GM12878 (cell line): ENCODE measurements around the gene PNMA8B. TPM values are rescaled to one million over a fixed set of nuclear protein-coding genes. Genes with fewer than 3 reads are reported as not detected.

Experiments used
- ATAC-seq: fragments of 200-7000 bp; cut with Tn5 transposase; 3 replicates; pipeline ENCODE4 v1.9.1; 2020; ENCODE audit warnings: mild to moderate bottlenecking, moderate library complexity
- BruUV-seq: library from RNA; stranded (reverse); fragments of 400-500 nt; replicated peaks from 2 replicates; lab custom pipeline; 2021; lab: Mats Ljungman, UMichigan
- CTCF ChIA-PET: fragments of 300-600 bp; sonication (Branson Sonifier 250); formaldehyde crosslinking; extraction: SDS; loops from one replicate; lab custom pipeline; 2021; ENCODE audit warnings: inconsistent platforms; lab: Yijun Ruan, JAX
- POLR2A ChIA-PET: fragments of 350-600 bp; formaldehyde crosslinking; extraction: SDS; loops from one replicate; lab custom pipeline; 2021; ENCODE audit warnings: inconsistent platforms; lab: Charles Lee
- RAD21 ChIA-PET: fragments of 300-600 bp; sonication (Branson Sonifier 250); formaldehyde crosslinking; loops from one replicate; lab custom pipeline; 2023; ENCODE audit warnings: antibody characterized with exemption; ENCODE audit not compliant: unreplicated experiment; lab: Charles Lee
- SMC1A ChIA-PET: fragments of 300-600 bp; sonication (Branson Sonifier 250); formaldehyde crosslinking; loops from one replicate; lab custom pipeline; 2023; ENCODE audit not compliant: unreplicated experiment, uncharacterized antibody; lab: Charles Lee
- DNase-seq: peaks from one replicate; pipeline ENCODE4 v3.0.0-alpha.2; 2011; ENCODE audit warnings: low read depth, low spot score
- FAIRE-seq: peaks from 3 replicates; lab custom pipeline; 2011; peaks lifted over from hg19 to GRCh38; lab: Jason Lieb, UNC
- H2AFZ ChIP-seq: 2 replicates; pipeline ENCODE4 v1.6.0; 2011; ENCODE audit warnings: low read depth, low read length, control low read depth; ENCODE audit not compliant: control insufficient read depth
- H3K27ac ChIP-seq: 2 replicates; pipeline ENCODE4 v1.5.1; 2011; ENCODE audit warnings: control low read depth; ENCODE audit not compliant: control insufficient read depth, insufficient read depth
- H3K27me3 ChIP-seq, 2 experiments: replicated peaks in 1 of 2; 2 replicates each; pipeline versions ENCODE4 v1.6.0 to v1.6.1; 2011; ENCODE audit warnings: low read length in 1 of 2; ENCODE audit not compliant: control insufficient read depth in 2 of 2, insufficient read depth in 2 of 2
- H3K36me3 ChIP-seq, 2 experiments: 2 replicates each; pipeline ENCODE4 v1.5.1; 2011; ENCODE audit warnings: low read length in 1 of 2; ENCODE audit not compliant: control insufficient read depth in 2 of 2, insufficient read depth in 2 of 2
- H3K4me1 ChIP-seq: 2 replicates; pipeline ENCODE4 v1.6.1; 2011; ENCODE audit warnings: mild to moderate bottlenecking, low read length, moderate library complexity, mixed read lengths; ENCODE audit not compliant: control insufficient read depth, insufficient read depth
- H3K4me2 ChIP-seq: 2 replicates; pipeline ENCODE4 v1.6.0; 2011; ENCODE audit warnings: control low read depth; ENCODE audit not compliant: control insufficient read depth, insufficient read depth
- H3K4me3 ChIP-seq: fragments of 200-600 bp; sonication (generic); 2 replicates; pipeline ENCODE4 v1.5.1; 2016
- H3K79me2 ChIP-seq: 2 replicates; pipeline ENCODE4 v1.6.0; 2011; ENCODE audit warnings: low read length; ENCODE audit not compliant: control insufficient read depth, insufficient read depth
- H3K9ac ChIP-seq: 2 replicates; pipeline ENCODE4 v1.8.0; 2011; ENCODE audit warnings: low read length, control low read depth, mixed read lengths; ENCODE audit not compliant: control insufficient read depth, insufficient read depth
- H3K9me3 ChIP-seq: replicated peaks from 3 replicates; pipeline ENCODE4 v1.5.1; 2011; ENCODE audit warnings: mild to moderate bottlenecking, low read length; ENCODE audit not compliant: control insufficient read depth, insufficient read depth
- H4K20me1 ChIP-seq: 2 replicates; pipeline ENCODE4 v1.6.0; 2011; ENCODE audit not compliant: control insufficient read depth, insufficient read depth
- BMI1 ChIP-seq: fragments of 450-650 bp; IDR thresholded peaks from 2 replicates; pipeline ENCODE4 v1.6.1; 2016; ENCODE audit warnings: mild to moderate bottlenecking, moderate library complexity, borderline replicate concordance
- CTCF ChIP-seq, 3 experiments: IDR thresholded peaks in 2 of 3; conservative IDR thresholded peaks in 1 of 3; 2 replicates each; pipeline ENCODE4 v1.5.1; 2011; ENCODE audit warnings: low read depth in 3 of 3, low read length in 3 of 3, mild to moderate bottlenecking in 3 of 3, control low read depth in 2 of 3, moderate library complexity in 2 of 3, inconsistent platforms in 1 of 3, mixed read lengths in 1 of 3; ENCODE audit not compliant: control insufficient read depth in 2 of 3, insufficient read depth in 1 of 3; ENCODE audit errors: extremely low read depth in 1 of 3
- EP300 ChIP-seq, 2 experiments: fragments of 150-350 bp in 1 of 2; IDR thresholded peaks; 2 replicates each; pipeline ENCODE4 v1.6.1; 2011 to 2012; ENCODE audit warnings: low read depth in 2 of 2, low read length in 2 of 2, borderline replicate concordance in 1 of 2, improper control_type of control experiment in 1 of 2, inconsistent platforms in 1 of 2; ENCODE audit not compliant: control insufficient read depth in 1 of 2
- ETV6 ChIP-seq, 2 experiments: fragments of 450-650 bp in 1 of 2; IDR thresholded peaks in 1 of 2; conservative IDR thresholded peaks in 1 of 2; 2 replicates each; pipeline ENCODE4 v1.6.1; 2014; ENCODE audit warnings: antibody characterized with exemption in 1 of 2, borderline replicate concordance in 1 of 2, low read depth in 1 of 2, mild to moderate bottlenecking in 1 of 2, moderate library complexity in 1 of 2
- EZH2 ChIP-seq: IDR thresholded peaks from 2 replicates; pipeline ENCODE4 v1.6.1; 2012; ENCODE audit warnings: low read depth, mild to moderate bottlenecking, control low read depth, inconsistent platforms, low read length, borderline replicate concordance; ENCODE audit not compliant: control insufficient read depth
- GATAD2B ChIP-seq: fragments of 450-650 bp; conservative IDR thresholded peaks from 2 replicates; pipeline ENCODE4 v1.6.1; 2017; ENCODE audit warnings: low read depth, mild to moderate bottlenecking, moderate library complexity
- HCFC1 ChIP-seq: fragments of 150-350 bp; IDR thresholded peaks from 2 replicates; pipeline ENCODE4 v1.6.1; 2014; ENCODE audit warnings: low read length
- HDGF ChIP-seq: fragments of 450-650 bp; IDR thresholded peaks from 2 replicates; pipeline ENCODE4 v1.6.1; 2016; ENCODE audit warnings: antibody characterized with exemption
- KLF5 ChIP-seq: fragments of 450-650 bp; IDR thresholded peaks from 2 replicates; pipeline ENCODE4 v1.6.1; 2014; ENCODE audit warnings: mild to moderate bottlenecking; ENCODE audit not compliant: partially characterized antibody
- LARP7 ChIP-seq: fragments of 450-650 bp; IDR thresholded peaks from 2 replicates; pipeline ENCODE4 v1.6.1; 2017; ENCODE audit warnings: mild to moderate bottlenecking
- PML ChIP-seq: IDR thresholded peaks from 2 replicates; pipeline ENCODE4 v1.6.1; 2012; ENCODE audit warnings: low read length, inconsistent platforms
- POU2F2 ChIP-seq: IDR thresholded peaks from 3 replicates; pipeline ENCODE4 v1.6.1; 2011; ENCODE audit warnings: low read depth, mild to moderate bottlenecking, low read length, borderline replicate concordance
- RAD21 ChIP-seq: IDR thresholded peaks from 2 replicates; pipeline ENCODE4 v1.6.1; 2011; ENCODE audit warnings: mild to moderate bottlenecking, low read depth, low read length, moderate library complexity; ENCODE audit not compliant: insufficient read depth
- RB1 ChIP-seq: fragments of 450-650 bp; formaldehyde crosslinking; IDR thresholded peaks from 2 replicates; pipeline ENCODE4 v1.6.1; 2017; ENCODE audit warnings: mild to moderate bottlenecking, borderline replicate concordance
- RCOR1 ChIP-seq: conservative IDR thresholded peaks from 2 replicates; pipeline ENCODE4 v1.6.1; 2012; ENCODE audit warnings: low read depth, low read length, improper control_type of control experiment
- RUNX3 ChIP-seq: IDR thresholded peaks from 2 replicates; pipeline ENCODE4 v1.6.1; 2012; ENCODE audit warnings: low read length, inconsistent platforms
- SIN3A ChIP-seq: IDR thresholded peaks from 2 replicates; pipeline ENCODE4 v1.6.1; 2012; ENCODE audit warnings: low read depth, low read length, improper control_type of control experiment
- SMC3 ChIP-seq: IDR thresholded peaks from 2 replicates; pipeline ENCODE4 v1.6.1; 2011; ENCODE audit warnings: low read length, improper control_type of control experiment, borderline replicate concordance
- SUZ12 ChIP-seq: fragments of 200-600 bp; sonication (generic); IDR thresholded peaks from one replicate; pipeline ENCODE4 v1.6.1; 2018; ENCODE audit warnings: antibody characterized with exemption, mild to moderate bottlenecking; ENCODE audit not compliant: unreplicated experiment
- TBL1XR1 ChIP-seq: IDR thresholded peaks from 2 replicates; pipeline ENCODE4 v1.6.1; 2012; ENCODE audit warnings: low read depth, low read length, improper control_type of control experiment
- YY1 ChIP-seq: IDR thresholded peaks from 2 replicates; pipeline ENCODE4 v1.6.1; 2011; ENCODE audit warnings: low read depth, mild to moderate bottlenecking, low read length
- ZBED1 ChIP-seq: IDR thresholded peaks from 2 replicates; pipeline ENCODE4 v1.6.1; 2016; ENCODE audit warnings: borderline replicate concordance
- WGBS: methylation state at CpG from one replicate; pipeline ENCODE4 v1.1.6; 2016; ENCODE audit warnings: low lambda C conversion rate; ENCODE audit not compliant: insufficient replicate concordance, insufficient coverage; ENCODE audit errors: missing lambda C conversion rate; 5-methylcytosine and 5-hydroxymethylcytosine counted together
- in situ Hi-C: fragments of 300-500 bp; cut with MboI; formaldehyde crosslinking; loops from 9 replicates; pipeline ENCODE4 v1.14.3; 2018; ENCODE audit warnings: mixed read lengths
- intact Hi-C: fragments of 100-400 bp; cut with micrococcal nuclease; formaldehyde crosslinking; loops from one replicate; pipeline ENCODE4 v1.14.2; 2022; ENCODE audit not compliant: unreplicated experiment
- polyA plus RNA-seq, 11 experiments: library from polyadenylated mRNA; depleted of rRNA in 4 of 11; unstranded in 6 of 11; stranded (reverse) in 5 of 11; fragments of >200 nt; fragmentation: Nextera tagmentation in 4 of 11; fragmentation: Illumina TruSeq in 1 of 11; extraction: Ambion mirVana in 4 of 11; extraction: Trizol in 1 of 11; gene quantifications; 1 replicate in 1 of 11; 2 replicates in 10 of 11; pipeline versions ENCODE4 v1.2.1 to v1.2.3, GENCODE V29; 2011 to 2016; ENCODE audit warnings: inconsistent platforms in 2 of 11, missing spikeins in 2 of 11, low read depth in 1 of 11
- total RNA-seq, 4 experiments: library from RNA; depleted of rRNA in 3 of 4; stranded (reverse); fragments of >200 nt in 3 of 4; fragmentation: Illumina TruSeq in 1 of 4; extraction: Trizol in 1 of 4; gene quantifications; 2 replicates each; pipeline versions ENCODE4 v1.2.1 to v1.2.3, GENCODE V29; 2013 to 2021

Gene PNMA8B
- total and polyA plus RNA-seq, 10 of the 15 experiments (the other 5 are each of a cell fraction or from before 2014, with no cell fraction given), result 0.01 TPM; not detected in 9

- in situ Hi-C loops, result loop anchor here (5.0 kb wide), 2 partner anchors 86 to 206 kb away; no protein-coding TSS in a partner anchor
- no peak for DNase-seq
- H3K36me3 ChIP-seq, result no peaks in the 10 kb centered on the region
- no peak overlapping the region for H3K4me2 ChIP-seq
- POLR2A ChIA-PET, result interaction anchor here (0.5 kb wide), 1 partner anchor 51 kb away, joined by 3 read pairs; no protein-coding TSS in a partner anchor
- H3K4me1 ChIP-seq, result no peaks in the 10 kb centered on the region
- TF ChIP-seq RAD21 (peak; percentile 97), PML (no peak), RUNX3 (peak; percentile 24; the same call in 1 of the 2 replicates), SUZ12 (no peak), RB1 (peak; percentile 28; the same call in 1 of the 2 replicates), EP300 (IDR thresholded peaks at IDR 0.05; ENCODE audit: borderline replicate concordance in 1 of 2, control insufficient read depth in 1 of 2, low read depth in 2 of 2, low read length in 2 of 2) (no peak), BMI1 (no peak), RCOR1 (no peak), YY1 (peak; percentile 65), ZBED1 (no peak), ETV6 (conservative IDR thresholded peaks at IDR 0.05 in 1 of 2, IDR thresholded peaks at IDR 0.05 in 1 of 2; ENCODE audit: borderline replicate concordance in 1 of 2, low read depth in 1 of 2) (no peak), GATAD2B (no peak), SMC3 (peak; percentile 91), TBL1XR1 (no peak), EZH2 (no peak), LARP7 (no peak), CTCF (IDR thresholded peaks at IDR 0.05 in 2 of 3, conservative IDR thresholded peaks at IDR 0.05 in 1 of 3; ENCODE audit: control insufficient read depth in 2 of 3, extremely low read depth in 1 of 3, insufficient read depth in 1 of 3, low read depth in 3 of 3, low read length in 3 of 3) (peak; percentile 89 to 94 (median 91)), POU2F2 (0 out of 3 replicates have a peak, but pooled peaks have one; percentile 40), SIN3A (no peak), HDGF (no peak), HCFC1 (no peak), KLF5 (no peak)
- peaks cover 10 to 23% of the 10 kb centered on the region in 2 experiments; a peak in 3 of 4 replicates for H3K27me3 ChIP-seq
- H3K9me3 ChIP-seq, result no peaks in the 10 kb centered on the region
- intact Hi-C loops, result loop anchor here (1.0 to 2.0 kb wide), 3 partner anchors 86 to 207 kb away; no protein-coding TSS in a partner anchor
- FAIRE-seq, result peak; percentile 41
- H3K9ac ChIP-seq, result no peak overlapping the region
- no TSS peak for BruUV-seq
- SMC1A ChIA-PET, result interaction anchor here (1.2 to 2.9 kb wide), 3 partner anchors 92 to 207 kb away, joined by 3 to 9 read pairs (median 5); no protein-coding TSS in a partner anchor
- CTCF ChIA-PET, result interaction anchor here (0.6 to 2.5 kb wide), 7 partner anchors 86 to 207 kb away, joined by 3 to 14 read pairs (median 5); no protein-coding TSS in a partner anchor
- ATAC-seq, result peak; percentile 94
- no peak overlapping the region for H3K27ac ChIP-seq
- no peak overlapping the region for H3K4me3 ChIP-seq
- H4K20me1 ChIP-seq, result no peaks in the 10 kb centered on the region
- no peak overlapping the region for H2AFZ ChIP-seq
- WGBS, result 4% methylated on average over 35 of the region's 38 CpGs
- H3K79me2 ChIP-seq, result no peaks in the 10 kb centered on the region
- RAD21 ChIA-PET, result interaction anchor here (0.9 to 1.8 kb wide), 2 partner anchors 94 to 207 kb away, joined by 4 to 15 read pairs; no protein-coding TSS in a partner anchor
Measured at GRCh38 chr19:46487802-46488445, 7.7 kb downstream of the PNMA8B start.
